Endodermal cell (in vitro differentiated cells): Measurements from ENCODE around the gene KDSR. TPM values are rescaled to one million over a fixed set of nuclear protein-coding genes. Genes with fewer than 3 reads are reported as not detected.

Experiments used
- DNase-seq: peaks from one replicate; pipeline ENCODE4 v3.0.0-alpha.2; 2017
- H3K27ac ChIP-seq: 2 replicates; pipeline ENCODE4 v1.5.1; 2013; ENCODE audit warnings: mild to moderate bottlenecking, low read depth, low read length, moderate library complexity
- H3K27me3 ChIP-seq: 2 replicates; pipeline ENCODE4 v1.6.1; 2013; ENCODE audit warnings: mild to moderate bottlenecking, low read length, moderate library complexity; ENCODE audit not compliant: insufficient read depth, control insufficient read depth, poor library complexity, severe bottlenecking
- H3K36me3 ChIP-seq: 2 replicates; pipeline ENCODE4 v1.7.0; 2013; ENCODE audit warnings: mild to moderate bottlenecking, low read length, moderate library complexity; ENCODE audit not compliant: control insufficient read depth, insufficient read depth
- H3K4me1 ChIP-seq: one replicate; pipeline ENCODE4 v1.7.0; 2013; ENCODE audit warnings: low read length; ENCODE audit not compliant: control insufficient read depth, insufficient read depth
- H3K4me3 ChIP-seq: 2 replicates; pipeline ENCODE4 v1.5.1; 2013; ENCODE audit warnings: mild to moderate bottlenecking, low read length, moderate library complexity
- H3K9ac ChIP-seq: 2 replicates; pipeline ENCODE4 v1.6.1; 2013; ENCODE audit warnings: mild to moderate bottlenecking, low read length, moderate library complexity; ENCODE audit not compliant: poor library complexity, severe bottlenecking; ENCODE audit errors: extremely low read depth
- H3K9me3 ChIP-seq: 2 replicates; pipeline ENCODE4 v1.6.1; 2013; ENCODE audit warnings: mild to moderate bottlenecking, low read length, moderate library complexity; ENCODE audit not compliant: control insufficient read depth
- H3K27ac Mint-ChIP-seq: 2 replicates; pipeline ENCODE4 v1.8.0; 2020; ENCODE audit warnings: mixed read lengths
- H3K27me3 Mint-ChIP-seq: 2 replicates; pipeline ENCODE4 v1.8.0; 2021; ENCODE audit warnings: mild to moderate bottlenecking, mixed read lengths; ENCODE audit not compliant: insufficient read depth
- H3K36me3 Mint-ChIP-seq: 2 replicates; pipeline ENCODE4 v1.8.0; 2020; ENCODE audit warnings: low read depth, mixed read lengths
- H3K4me1 Mint-ChIP-seq: 2 replicates; pipeline ENCODE4 v1.8.0; 2020; ENCODE audit warnings: mixed read lengths
- H3K4me3 Mint-ChIP-seq: 2 replicates; pipeline ENCODE4 v1.8.0; 2020; ENCODE audit warnings: mild to moderate bottlenecking, moderate library complexity, mixed read lengths
- H3K9me3 Mint-ChIP-seq: 2 replicates; pipeline ENCODE4 v1.8.0; 2020; ENCODE audit warnings: mild to moderate bottlenecking, mixed read lengths
- CTCF ChIP-seq: fragments of 200-600 bp; sonication (generic); conservative IDR thresholded peaks from 2 replicates; pipeline ENCODE4 v1.5.0; 2021; ENCODE audit warnings: antibody characterized with exemption, mild to moderate bottlenecking
- WGBS, 2 experiments: methylation state at CpG; one replicate each; pipeline versions ENCODE4 v1.1.5 to v1.1.7; 2013; ENCODE audit warnings: missing lambda C conversion rate in 2 of 2, mixed read lengths in 1 of 2; ENCODE audit not compliant: insufficient coverage in 1 of 2, insufficient read length in 1 of 2; 5-methylcytosine and 5-hydroxymethylcytosine counted together
- total RNA-seq, 2 donors: library from RNA; stranded (reverse); fragmentation: NEBNext Ultra II Directional in 1 of 2; extraction: Animal tissue kit (Norgen Biotek cat#: 25700) in 1 of 2; gene quantifications; 2 replicates in 1 of 2; 3 replicates in 1 of 2; pipeline ENCODE4 v1.2.1, GENCODE V29; 2021

KDSR gene
- total RNA-seq, 2 donors from 2014 or later = 39.3 to 51.0 TPM

- WGBS, 2 experiments = 60 to 71% methylated on average over 1 to 3 of the region's 3 CpGs
- no peak for DNase-seq
- Histone ChIP-seq H3K36me3 (no peaks in the 10 kb centered on the region), H3K9ac (no peak overlapping the region), H3K9me3 (no peaks in the 10 kb centered on the region), H3K4me3 (no peak overlapping the region), H3K4me1 (no peaks in the 10 kb centered on the region), H3K27me3 (no peaks in the 10 kb centered on the region), H3K27ac (no peak overlapping the region)
- Mint-ChIP-seq H3K27me3 (no peaks in the 10 kb centered on the region), H3K36me3 (no peaks in the 10 kb centered on the region), H3K27ac (no peak overlapping the region), H3K4me3 (no peak overlapping the region), H3K4me1 (no peaks in the 10 kb centered on the region), H3K9me3 (no peaks in the 10 kb centered on the region)
- TF ChIP-seq CTCF = no peak
Measured at GRCh38 chr18:63382843-63383242, 15.8 kb upstream of the KDSR start.

- no peaks in the 10 kb centered on the region for H3K27me3 Mint-ChIP-seq
- no peaks in the 10 kb centered on the region for H3K36me3 ChIP-seq
- H3K4me1 Mint-ChIP-seq = no peaks in the 10 kb centered on the region
- peaks cover 5% of the 10 kb centered on the region for H3K9me3 ChIP-seq
- no peak for TF ChIP-seq CTCF
- no peaks in the 10 kb centered on the region for H3K36me3 Mint-ChIP-seq
- H3K4me1 ChIP-seq = no peaks in the 10 kb centered on the region
- no peak for DNase-seq
- no peaks in the 10 kb centered on the region for H3K27me3 ChIP-seq
- WGBS, 2 experiments = 84 to 100% methylated on average over 1 to 2 of the region's 2 CpGs
- H3K9me3 Mint-ChIP-seq = peaks cover 12% of the 10 kb centered on the region
- H3K9ac ChIP-seq = no peak overlapping the region
- H3K27ac ChIP-seq = no peak overlapping the region
- H3K27ac Mint-ChIP-seq = no peak overlapping the region
- no peak overlapping the region for H3K4me3 Mint-ChIP-seq
- H3K4me3 ChIP-seq = no peak overlapping the region
Measured at GRCh38 chr18:63379639-63379962, 12.6 kb upstream of the KDSR start.

- H3K27me3 ChIP-seq = no peaks in the 10 kb centered on the region
- no peak overlapping the region for H3K4me3 Mint-ChIP-seq
- H3K27ac Mint-ChIP-seq = no peak overlapping the region
- H3K36me3 ChIP-seq = no peaks in the 10 kb centered on the region
- no peaks in the 10 kb centered on the region for H3K36me3 Mint-ChIP-seq
- WGBS, 2 experiments = 88 to 94% methylated on average over 2 to 3 of the region's 4 CpGs
- peaks cover 5% of the 10 kb centered on the region for H3K9me3 ChIP-seq
- DNase-seq = no peak
- no peak for TF ChIP-seq CTCF
- H3K4me1 ChIP-seq = no peaks in the 10 kb centered on the region
- no peaks in the 10 kb centered on the region for H3K4me1 Mint-ChIP-seq
- H3K4me3 ChIP-seq = no peak overlapping the region
- H3K27ac ChIP-seq = no peak overlapping the region
- H3K27me3 Mint-ChIP-seq = no peaks in the 10 kb centered on the region
- no peak overlapping the region for H3K9ac ChIP-seq
- H3K9me3 Mint-ChIP-seq = peaks cover 12% of the 10 kb centered on the region
Measured at GRCh38 chr18:63378919-63379638, 12.1 kb upstream of the KDSR start.
